ENCODE measurements around the gene NFIB. TPM values are rescaled to one million over a fixed set of nuclear protein-coding genes. Genes with fewer than 3 reads are reported as not detected.

Gene NFIB
- total RNA-seq, 1 donor: 12.1 TPM

DNA sequence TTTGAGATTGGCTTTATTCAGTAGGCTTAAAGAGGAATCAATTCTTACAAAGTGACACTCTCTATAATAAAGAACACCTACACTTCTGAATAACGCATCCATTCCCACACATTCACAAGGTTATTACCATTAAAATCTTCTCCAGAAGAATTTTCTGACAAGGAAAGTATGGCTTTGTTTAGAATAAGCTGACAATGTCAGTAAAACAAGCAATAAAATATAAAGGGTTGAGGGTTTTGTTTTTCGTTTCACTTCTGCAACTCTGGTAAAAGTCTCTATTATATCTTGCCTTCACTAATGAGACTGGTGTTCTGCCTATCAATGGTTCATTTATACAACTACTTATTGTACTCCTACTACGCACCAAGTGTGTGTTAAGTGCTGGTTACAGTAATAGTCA is 169.7 kb downstream of the NFIB start:
- H3K4me3 ChIP-seq (ENCODE audit: low read depth, low read length): no peak overlapping the region
- no peak for TF ChIP-seq CTCF (IDR thresholded peaks at IDR 0.05; ENCODE audit: insufficient read depth, low read depth, low read length)
- DNase-seq (ENCODE audit: low read depth): peak; percentile 8

DNA sequence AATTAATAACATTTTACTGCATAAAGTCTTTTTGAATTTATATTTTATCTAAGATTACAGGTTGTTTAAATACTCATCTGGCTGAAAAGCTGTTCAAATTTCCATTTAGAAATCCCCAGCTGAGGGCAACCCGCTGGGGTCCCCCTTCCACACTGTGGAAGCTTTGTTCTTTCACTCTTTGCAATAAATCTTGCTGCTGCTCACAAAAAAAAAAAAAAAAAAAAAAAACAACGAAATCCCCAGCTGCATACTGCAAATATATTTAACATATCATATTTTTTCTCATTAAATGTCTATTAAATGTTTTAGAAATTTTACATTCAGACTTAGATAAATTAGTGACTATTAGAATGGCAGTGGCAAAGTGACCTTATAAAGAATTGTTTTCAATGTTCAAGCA is 172.2 kb downstream of the NFIB start:
- no peak for DNase-seq (ENCODE audit: low read depth)
- H3K4me3 ChIP-seq (ENCODE audit: low read depth, low read length): no peak overlapping the region
- TF ChIP-seq CTCF (IDR thresholded peaks at IDR 0.05; ENCODE audit: insufficient read depth, low read depth, low read length): no peak

- no peak for TF ChIP-seq CTCF (IDR thresholded peaks at IDR 0.05; ENCODE audit: insufficient read depth, low read depth, low read length)
- no peak for DNase-seq (ENCODE audit: low read depth)
- H3K4me3 ChIP-seq (ENCODE audit: low read depth, low read length): no peak overlapping the region
Measured at GRCh38 chr9:14140096-14140697, 173.7 kb downstream of the NFIB start.

- no peak for DNase-seq (ENCODE audit: low read depth)
- no peak overlapping the region for H3K4me3 ChIP-seq (ENCODE audit: low read depth, low read length)
- TF ChIP-seq CTCF (IDR thresholded peaks at IDR 0.05; ENCODE audit: insufficient read depth, low read depth, low read length): no peak
Measured at GRCh38 chr9:14139287-14139686, 174.7 kb downstream of the NFIB start.

DNA sequence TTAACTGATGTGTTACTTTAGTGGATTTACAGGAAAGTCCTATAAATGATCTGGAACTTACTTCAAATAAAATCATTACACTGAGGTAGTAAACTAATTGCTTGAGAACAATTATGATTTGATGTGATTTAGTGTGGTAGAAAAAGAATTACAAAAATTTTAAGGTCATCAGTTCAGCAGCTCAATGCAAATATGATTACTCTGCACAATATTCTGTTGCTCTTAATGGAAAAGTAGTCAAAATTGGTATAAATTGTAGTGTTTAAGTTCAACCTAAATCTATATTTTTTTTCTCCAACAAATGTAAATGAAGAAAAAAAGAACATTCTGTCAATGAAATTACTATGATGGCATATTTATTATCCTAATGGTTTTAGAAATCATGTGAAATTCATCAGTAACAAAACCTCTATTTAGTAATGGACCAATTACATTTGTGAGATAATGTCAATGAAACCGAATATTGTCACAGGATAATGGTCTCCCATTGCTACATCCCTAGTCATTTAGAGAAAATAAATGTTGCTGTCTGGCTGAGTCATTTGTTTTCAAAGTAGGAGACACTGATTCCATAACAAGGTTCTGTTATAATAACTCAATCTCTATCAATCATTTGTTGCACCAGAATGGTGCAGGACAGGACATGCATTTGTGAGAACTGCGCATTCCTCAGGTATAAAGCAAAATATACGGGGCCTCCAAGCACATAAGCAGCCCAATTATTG is 177.1 kb downstream of the NFIB start:
- no peak for TF ChIP-seq CTCF (IDR thresholded peaks at IDR 0.05; ENCODE audit: insufficient read depth, low read depth, low read length)
- H3K4me3 ChIP-seq (ENCODE audit: low read depth, low read length): no peak overlapping the region
- no peak for DNase-seq (ENCODE audit: low read depth)

DNA sequence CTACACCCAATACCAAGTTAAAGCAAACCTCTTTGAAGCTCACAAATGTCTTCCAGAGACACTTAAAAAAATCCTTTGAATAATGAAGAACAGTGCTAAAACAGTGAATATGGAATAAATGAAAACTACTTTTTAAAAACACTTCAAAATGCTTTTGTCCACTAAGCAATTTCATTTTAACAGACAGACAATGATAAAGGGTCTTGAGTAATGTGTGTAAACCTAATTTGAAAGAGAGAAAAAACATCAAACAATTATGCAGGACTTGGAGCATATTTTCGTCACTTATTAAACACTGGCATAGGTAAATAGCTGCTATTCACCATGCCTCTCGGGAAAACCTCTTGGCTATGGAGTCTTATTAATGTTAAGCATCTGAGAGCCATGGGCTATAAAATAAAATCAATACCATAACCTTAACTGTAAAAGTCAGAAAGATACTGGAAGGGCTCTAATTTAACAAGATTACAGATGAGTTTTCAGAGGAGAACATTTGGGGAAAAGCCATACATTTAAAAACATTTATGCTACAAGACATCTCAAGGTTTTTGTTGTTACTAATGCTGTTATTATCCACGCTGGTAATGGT is 177.8 kb downstream of the NFIB start:
- no peak for TF ChIP-seq CTCF (IDR thresholded peaks at IDR 0.05; ENCODE audit: insufficient read depth, low read depth, low read length)
- H3K4me3 ChIP-seq (ENCODE audit: low read depth, low read length): no peak overlapping the region
- no peak for DNase-seq (ENCODE audit: low read depth)
